A549 (cell line): Measurements from ENCODE around the gene XRCC1. TPM values are rescaled to one million over a fixed set of nuclear protein-coding genes. Genes with fewer than 3 reads are reported as not detected.

Experiments
- ATAC-seq, 2 experiments: fragments of 200-7000 bp in 1 of 2; fragments of >200 bp in 1 of 2; cut with Nextera tagmentation in 1 of 2; cut with Tn5 transposase in 1 of 2; 3 replicates each; pipeline versions ENCODE4 v1.8.0 to v1.9.1; 2018 to 2020; ENCODE audit warnings: mild to moderate bottlenecking in 1 of 2, moderate library complexity in 1 of 2
- CTCF ChIA-PET: fragments of 300-600 bp; sonication (Branson Sonifier 250); formaldehyde crosslinking; extraction: SDS; loops from one replicate; lab custom pipeline; 2021; ENCODE audit warnings: antibody characterized with exemption, inconsistent platforms; lab: Yijun Ruan, JAX
- POLR2A ChIA-PET: fragments of 350-600 bp; formaldehyde crosslinking; extraction: SDS; loops from one replicate; lab custom pipeline; 2021; ENCODE audit warnings: antibody characterized with exemption, inconsistent platforms; lab: Yijun Ruan, JAX
- DNase-seq, 2 experiments: peaks; one replicate each; pipeline versions ENCODE4 v3.0.0 to v3.0.0-alpha.2; 2011 to 2016; ENCODE audit warnings: low read depth in 1 of 2, low spot score in 1 of 2
- FAIRE-seq: peaks from 2 replicates; lab custom pipeline; 2011; peaks lifted over from hg19 to GRCh38; lab: Jason Lieb, UNC
- H3K27ac ChIP-seq, 2 experiments: fragments of >200 bp; sonication (Bioruptor Twin); formaldehyde crosslinking; 3 replicates each; pipeline ENCODE4 v1.5.1; 2016 to 2017
- H3K4me1 ChIP-seq: fragments of >200 bp; sonication (Bioruptor Twin); formaldehyde crosslinking; 3 replicates; pipeline ENCODE4 v1.6.1; 2016
- H3K4me2 ChIP-seq: fragments of >200 bp; sonication (Bioruptor Twin); formaldehyde crosslinking; 3 replicates; pipeline ENCODE4 v1.6.1; 2016
- H3K4me3 ChIP-seq: fragments of >200 bp; sonication (Bioruptor Twin); formaldehyde crosslinking; 3 replicates; pipeline ENCODE4 v1.5.1; 2016
- H3K9me3 ChIP-seq: fragments of >200 bp; sonication (Bioruptor Twin); formaldehyde crosslinking; 3 replicates; pipeline ENCODE4 v1.6.1; 2016
- BHLHE40 ChIP-seq: IDR thresholded peaks from 2 replicates; pipeline ENCODE4 v1.6.1; 2012; ENCODE audit warnings: low read depth, low read length, inconsistent platforms
- CBX2 ChIP-seq: fragments of 200-600 bp; sonication (generic); IDR thresholded peaks from 2 replicates; pipeline ENCODE4 v1.6.1; 2016; ENCODE audit warnings: low read depth, mild to moderate bottlenecking, borderline replicate concordance
- CBX8 ChIP-seq: fragments of 200-600 bp; sonication (generic); IDR thresholded peaks from 2 replicates; pipeline ENCODE4 v1.6.1; 2016
- EHF ChIP-seq: fragments of 250-450 bp; sonication (Bioruptor Pico); IDR thresholded peaks from 2 replicates; pipeline ENCODE4 v1.5.0; 2020; ENCODE audit warnings: mild to moderate bottlenecking
- FOXS1 ChIP-seq: fragments of 250-450 bp; sonication (Bioruptor Pico); IDR thresholded peaks from 2 replicates; pipeline ENCODE4 v1.5.0; 2020; ENCODE audit warnings: mild to moderate bottlenecking, moderate library complexity
- HDAC2 ChIP-seq: fragments of 200-600 bp; sonication (generic); IDR thresholded peaks from 2 replicates; pipeline ENCODE4 v1.6.1; 2016
- HEYL ChIP-seq: fragments of 250-450 bp; sonication (Bioruptor Pico); IDR thresholded peaks from 2 replicates; pipeline ENCODE4 v1.8.0; 2021; ENCODE audit warnings: mild to moderate bottlenecking, moderate library complexity
- HOXA7 ChIP-seq: fragments of 250-450 bp; sonication (Bioruptor Pico); IDR thresholded peaks from 2 replicates; pipeline ENCODE4 v1.5.0; 2020; ENCODE audit warnings: mild to moderate bottlenecking, moderate library complexity
- KDM5A ChIP-seq: fragments of 200-600 bp; sonication (generic); IDR thresholded peaks from 2 replicates; pipeline ENCODE4 v1.6.1; 2016; ENCODE audit warnings: antibody characterized with exemption, mild to moderate bottlenecking
- NFE2L2 ChIP-seq: fragments of 150-350 bp; conservative IDR thresholded peaks from 2 replicates; pipeline ENCODE4 v1.6.1; 2014; ENCODE audit warnings: low read length
- RARB ChIP-seq: fragments of 250-450 bp; sonication (Bioruptor Pico); IDR thresholded peaks from 2 replicates; pipeline ENCODE4 v1.8.0; 2021; ENCODE audit warnings: mild to moderate bottlenecking, moderate library complexity
- RCOR1 ChIP-seq: fragments of 150-350 bp; IDR thresholded peaks from 2 replicates; pipeline ENCODE4 v1.6.1; 2014; ENCODE audit warnings: antibody characterized with exemption, low read length, low read depth
- RNF2 ChIP-seq: fragments of 200-600 bp; sonication (generic); IDR thresholded peaks from 2 replicates; pipeline ENCODE4 v1.6.1; 2016; ENCODE audit warnings: low read depth, mild to moderate bottlenecking, antibody characterized with exemption, moderate library complexity, borderline replicate concordance
- SMC3 ChIP-seq: fragments of >200 bp; sonication (Bioruptor Twin); formaldehyde crosslinking; IDR thresholded peaks from 3 replicates; pipeline ENCODE4 v1.6.1; 2018; ENCODE audit warnings: inconsistent platforms
- SREBF2 ChIP-seq: fragments of 450-650 bp; IDR thresholded peaks from 2 replicates; pipeline ENCODE4 v1.6.1; 2014; ENCODE audit warnings: mild to moderate bottlenecking, moderate library complexity
- TFCP2L1 ChIP-seq: fragments of 250-450 bp; sonication (Bioruptor Pico); IDR thresholded peaks from 2 replicates; pipeline ENCODE4 v1.5.0; 2021; ENCODE audit warnings: mild to moderate bottlenecking
- ZC3H11A ChIP-seq: fragments of 450-650 bp; IDR thresholded peaks from 2 replicates; pipeline ENCODE4 v1.6.1; 2014; ENCODE audit warnings: antibody characterized with exemption, mild to moderate bottlenecking
- ZNF302 ChIP-seq: fragments of 250-450 bp; sonication (Bioruptor Pico); IDR thresholded peaks from 2 replicates; pipeline ENCODE4 v1.9.0; 2021; ENCODE audit warnings: inconsistent platforms, mild to moderate bottlenecking, moderate library complexity
- WGBS: methylation state at CpG from one replicate; pipeline ENCODE4 v1.1.6; 2017; ENCODE audit errors: missing lambda C conversion rate; 5-methylcytosine and 5-hydroxymethylcytosine counted together
- polyA plus RNA-seq, 4 experiments: library from polyadenylated mRNA; depleted of rRNA in 3 of 4; stranded (reverse); fragments of >200 nt; fragmentation: RNase III in 1 of 4; extraction: RNeasy Plus Mini Kit Qiagen cat#74134 plus additional on column Dnase treatment in 1 of 4; gene quantifications; 2 replicates in 3 of 4; 3 replicates in 1 of 4; pipeline ENCODE4 v1.2.3, GENCODE V29; 2011 to 2017
- TF ChIP-seq, protein P1 (sequence below): fragments of 150-350 bp; IDR thresholded peaks from 2 replicates; pipeline ENCODE4 v1.6.1; 2014; ENCODE audit warnings: low read depth, mild to moderate bottlenecking, low read length
- TF ChIP-seq, protein P2 (sequence below): fragments of 450-650 bp; IDR thresholded peaks from 2 replicates; pipeline ENCODE4 v1.6.1; 2014; ENCODE audit warnings: antibody characterized with exemption

The XRCC1 gene
- polyA plus RNA-seq, 2 of the 4 experiments (the other 2 are of a cell fraction) = 32.0 to 55.1 TPM

DNA sequence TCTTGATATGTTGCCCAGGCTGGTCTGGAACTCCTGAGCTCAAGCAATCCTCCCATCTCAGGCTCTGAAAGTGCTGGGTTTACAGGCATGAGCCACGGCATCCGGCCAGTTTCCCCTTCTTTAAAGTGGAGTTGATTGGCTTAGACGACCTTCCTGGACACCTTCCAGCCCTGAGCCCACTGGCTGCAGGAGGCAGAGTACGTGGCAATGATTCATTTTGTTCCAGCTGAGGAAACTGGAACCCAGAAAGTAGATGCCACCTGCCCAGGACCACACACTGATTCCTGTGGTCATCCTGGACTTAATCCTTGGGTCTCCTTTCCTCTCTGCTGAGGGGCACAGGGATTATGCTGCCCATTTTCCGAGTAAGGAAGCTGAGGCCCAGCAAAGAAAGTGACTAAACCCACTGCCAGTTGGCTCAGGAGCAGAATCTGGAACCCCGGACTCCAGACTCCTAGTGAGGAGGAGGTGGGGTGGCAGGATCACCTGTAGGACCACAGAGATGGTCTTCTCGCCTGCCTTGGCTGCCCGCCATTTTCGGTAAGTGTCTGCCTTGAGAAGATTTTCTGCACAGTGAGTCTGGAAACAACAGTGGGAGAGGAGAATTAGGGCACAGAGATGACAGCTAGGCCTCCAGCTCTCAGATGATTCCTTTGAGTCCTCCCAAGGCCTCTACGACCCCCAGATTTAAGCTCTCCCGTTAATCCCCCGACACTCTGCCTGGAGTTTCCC lies 737 bp downstream of the XRCC1 start:
- Histone ChIP-seq H3K4me2 (peak overlapping the region; percentile 95), H3K4me3 (peak overlapping the region; percentile 84), H3K27ac (peak overlapping the region; percentile 91), H3K9me3 (no peaks in the 10 kb centered on the region), H3K4me1 (peaks cover 11% of the 10 kb centered on the region)
- CTCF ChIA-PET = interaction anchor here (0.6 to 3.0 kb wide), 11 partner anchors 9 to 1140 kb away, joined by 3 to 24 read pairs (median 4); no protein-coding TSS in a partner anchor
- TF ChIP-seq HDAC2 (no peak), NFE2L2 (no peak), RCOR1 (no peak), EHF (no peak), TFCP2L1 (CRISPR knock-in tag) (no peak), CBX8 (no peak)
- TF ChIP-seq, protein P1, sequence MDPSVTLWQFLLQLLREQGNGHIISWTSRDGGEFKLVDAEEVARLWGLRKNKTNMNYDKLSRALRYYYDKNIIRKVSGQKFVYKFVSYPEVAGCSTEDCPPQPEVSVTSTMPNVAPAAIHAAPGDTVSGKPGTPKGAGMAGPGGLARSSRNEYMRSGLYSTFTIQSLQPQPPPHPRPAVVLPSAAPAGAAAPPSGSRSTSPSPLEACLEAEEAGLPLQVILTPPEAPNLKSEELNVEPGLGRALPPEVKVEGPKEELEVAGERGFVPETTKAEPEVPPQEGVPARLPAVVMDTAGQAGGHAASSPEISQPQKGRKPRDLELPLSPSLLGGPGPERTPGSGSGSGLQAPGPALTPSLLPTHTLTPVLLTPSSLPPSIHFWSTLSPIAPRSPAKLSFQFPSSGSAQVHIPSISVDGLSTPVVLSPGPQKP = no peak
- ATAC-seq (no peak; a peak in 1 of 6 replicates), FAIRE-seq (no peak), DNase-seq (no peak)
- WGBS = 29% methylated on average over 12 of the region's 12 CpGs
- POLR2A ChIA-PET = interaction anchor here (1.2 to 2.4 kb wide), 4 partner anchors 10 to 42 kb away, joined by 3 to 17 read pairs (median 6); partner anchors contain the start of genes IRGQ, ZNF575 and ZNF576

DNA sequence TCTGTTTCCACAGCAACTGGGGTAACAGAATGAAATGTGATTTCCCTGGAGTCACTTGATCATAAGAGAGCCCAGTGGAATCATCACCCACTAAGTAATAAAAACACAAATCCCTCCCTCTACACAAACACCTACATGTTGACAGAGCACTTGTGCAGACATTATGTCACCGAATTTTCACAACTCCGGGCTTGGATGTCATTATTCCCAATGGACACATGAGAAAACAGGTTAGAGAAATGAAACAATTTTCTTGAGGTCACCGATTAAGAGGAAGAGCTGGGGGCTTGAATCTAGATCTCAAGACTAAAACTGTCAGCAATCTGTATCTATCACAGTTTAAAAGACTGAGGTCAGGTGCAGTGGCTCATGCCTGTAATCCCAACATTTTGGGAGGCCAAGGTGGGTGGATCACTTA lies 3.1 kb downstream of the XRCC1 start:
- Histone ChIP-seq H3K9me3 (no peaks in the 10 kb centered on the region), H3K27ac (no peak overlapping the region), H3K4me1 (peaks cover 11% of the 10 kb centered on the region), H3K4me3 (no peak overlapping the region), H3K4me2 (no peak overlapping the region)
- 47% methylated on average over 3 of the region's 3 CpGs for WGBS
- FAIRE-seq = no peak
- ATAC-seq = no peak
- POLR2A ChIA-PET = no interaction called here
- CTCF ChIA-PET = interaction anchor here (0.6 to 10.2 kb wide), 5 partner anchors 11 to 213 kb away, joined by 3 to 69 read pairs (median 6); no protein-coding TSS in a partner anchor
- DNase-seq = no peak
- TF ChIP-seq FOXS1 (no peak), CBX2 (no peak), RARB (no peak), HOXA7 (CRISPR knock-in tag) (no peak), BHLHE40 (no peak), ZNF302 (CRISPR knock-in tag) (no peak)

DNA sequence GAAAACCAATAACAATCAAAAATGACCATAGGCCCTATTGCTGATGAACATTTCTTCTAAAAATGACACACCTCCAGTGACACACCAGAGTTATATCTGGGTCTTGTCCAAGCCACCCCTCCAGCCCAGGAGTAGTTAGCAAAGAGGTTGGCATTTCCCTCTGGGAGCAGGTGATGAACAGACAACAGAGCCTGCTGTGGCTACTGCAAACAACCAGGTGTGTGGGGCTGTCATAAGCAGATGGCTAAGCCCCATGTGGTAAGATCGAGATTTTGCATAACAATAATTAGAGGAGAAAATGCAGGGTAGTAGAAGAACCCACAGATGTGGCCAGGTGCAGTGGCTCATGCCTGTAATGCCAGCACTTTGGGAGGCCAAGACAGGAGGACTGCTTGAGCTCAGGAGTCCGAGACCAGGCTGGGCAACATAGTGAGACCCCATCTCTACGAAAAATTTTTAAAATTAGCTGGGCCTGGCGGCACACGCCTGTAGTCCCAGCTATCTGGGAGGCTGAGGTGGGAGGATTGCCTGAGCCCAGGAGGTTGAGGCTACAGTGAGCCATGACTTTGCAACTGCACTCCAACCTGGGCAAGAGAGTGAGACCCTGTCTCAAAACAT lies 5.0 kb downstream of the XRCC1 start:
- Histone ChIP-seq H3K4me2 (no peak overlapping the region), H3K9me3 (no peaks in the 10 kb centered on the region), H3K27ac (no peak overlapping the region), H3K4me3 (no peak overlapping the region), H3K4me1 (peaks cover 5% of the 10 kb centered on the region; the same call in 1 of the 3 replicates)
- WGBS = 83% methylated on average over 5 of the region's 5 CpGs
- DNase-seq (no peak), ATAC-seq (no peak), FAIRE-seq (no peak)
- TF ChIP-seq KDM5A = no peak
- TF ChIP-seq, protein P2, sequence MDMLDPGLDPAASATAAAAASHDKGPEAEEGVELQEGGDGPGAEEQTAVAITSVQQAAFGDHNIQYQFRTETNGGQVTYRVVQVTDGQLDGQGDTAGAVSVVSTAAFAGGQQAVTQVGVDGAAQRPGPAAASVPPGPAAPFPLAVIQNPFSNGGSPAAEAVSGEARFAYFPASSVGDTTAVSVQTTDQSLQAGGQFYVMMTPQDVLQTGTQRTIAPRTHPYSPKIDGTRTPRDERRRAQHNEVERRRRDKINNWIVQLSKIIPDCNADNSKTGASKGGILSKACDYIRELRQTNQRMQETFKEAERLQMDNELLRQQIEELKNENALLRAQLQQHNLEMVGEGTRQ = no peak
- TF ChIP-seq ZC3H11A = no peak
- no peak for TF ChIP-seq SREBF2
- TF ChIP-seq ZNF302 (CRISPR knock-in tag) = no peak
- TF ChIP-seq HEYL (CRISPR knock-in tag) = no peak
- no peak for TF ChIP-seq SMC3
- no peak for TF ChIP-seq RNF2
- POLR2A ChIA-PET = no interaction called here
- CTCF ChIA-PET = interaction anchor here (0.6 to 10.2 kb wide), 8 partner anchors 9 to 265 kb away, joined by 3 to 69 read pairs (median 4); partner anchors contain the start of genes IRGQ and ZNF576
